Effector CD4-positive, alpha-beta T cell (primary cell): ENCODE measurements around the gene NOS1. TPM values are rescaled to one million over a fixed set of nuclear protein-coding genes. Genes with fewer than 3 reads are reported as not detected.
"Not testable (repeated sequence)": the region's sequence is repeated elsewhere in the genome, so short reads cannot be mapped to it uniquely, and the experiment has no call there.

Experiments used
- DNase-seq: peaks from one replicate; pipeline ENCODE4 v3.0.0-alpha.2; 2020
- total RNA-seq: gene quantifications from one replicate; lab custom pipeline; 2026; lab: John Stamatoyannopoulos, UW

Gene NOS1
- total RNA-seq: not detected

- DNase-seq: no peak
These were observed at the start of gene NOS1 for GRCh38 chr12:117361347-117361751. TSS of gene NOS1 (minus strand) at chr12:117361626. CDS start at chr12:117331069, 30,557 bp downstream.

- no peak for DNase-seq
These were observed 47.9 kb upstream of the NOS1 start for GRCh38 chr12:117409286-117409685.

GRCh38 chr12:117408161-117408791 lies 46.9 kb upstream of the NOS1 start:
- no peak for DNase-seq

GRCh38 chr12:117404940-117405339 lies 43.5 kb upstream of the NOS1 start:
- no peak for DNase-seq

GRCh38 chr12:117404203-117404853 lies 42.9 kb upstream of the NOS1 start:
- no peak for DNase-seq

- no peak for DNase-seq
These were observed 42.2 kb upstream of the NOS1 start for GRCh38 chr12:117403586-117404139.

- DNase-seq: no peak
These were observed 40.9 kb upstream of the NOS1 start for GRCh38 chr12:117402363-117402762.

GRCh38 chr12:117400912-117401311 lies 39.5 kb upstream of the NOS1 start:
- DNase-seq: no peak

- not testable (repeated sequence) for DNase-seq
These were observed 37.1 kb upstream of the NOS1 start for GRCh38 chr12:117398482-117398881.

GRCh38 chr12:117395766-117396165 lies 34.3 kb upstream of the NOS1 start:
- DNase-seq: no peak

- DNase-seq: no peak
These were observed 33.1 kb upstream of the NOS1 start for GRCh38 chr12:117394491-117394890.

GRCh38 chr12:117393656-117394055 lies 32.2 kb upstream of the NOS1 start:
- no peak for DNase-seq

- no peak for DNase-seq
These were observed 29.4 kb upstream of the NOS1 start for GRCh38 chr12:117390866-117391265.

GRCh38 chr12:117388951-117389446 lies 27.6 kb upstream of the NOS1 start:
- DNase-seq: no peak

GRCh38 chr12:117387832-117388231 lies 26.4 kb upstream of the NOS1 start:
- no peak for DNase-seq

GRCh38 chr12:117384735-117385134 lies 23.3 kb upstream of the NOS1 start:
- no peak for DNase-seq

GRCh38 chr12:117380083-117380482 lies 18.7 kb upstream of the NOS1 start:
- no peak for DNase-seq

GRCh38 chr12:117377758-117378157 lies 16.3 kb upstream of the NOS1 start:
- DNase-seq: no peak

GRCh38 chr12:117370588-117370987 lies 9.2 kb upstream of the NOS1 start:
- no peak for DNase-seq

- DNase-seq: not testable (repeated sequence)
These were observed 8.6 kb upstream of the NOS1 start for GRCh38 chr12:117370000-117370399.

- DNase-seq: peak; percentile 12
These were observed 5.7 kb upstream of the NOS1 start for GRCh38 chr12:117367006-117367638.

GRCh38 chr12:117365049-117365616 lies 3.7 kb upstream of the NOS1 start:
- DNase-seq: no peak

GRCh38 chr12:117363953-117364486 lies 2.6 kb upstream of the NOS1 start:
- DNase-seq: no peak
